Endothelial cell of umbilical vein (primary cell): ENCODE data around the gene MEX3D. TPM values are rescaled to one million over a fixed set of nuclear protein-coding genes. Genes with fewer than 3 reads are reported as not detected.

Experiments
- BruUV-seq: library from RNA; stranded (reverse); fragments of 400-500 nt; replicated peaks from 2 replicates; lab custom pipeline; 2021; lab: Mats Ljungman, UMichigan
- CTCF ChIA-PET: fragments of 300-600, 350-600 bp; sonication (Branson Sonifier 250); formaldehyde crosslinking; loops from one replicate; lab custom pipeline; 2021; ENCODE audit warnings: antibody characterized with exemption, inconsistent platforms; lab: Charles Lee
- POLR2A ChIA-PET: fragments of 300-600, 350-600 bp; sonication (Branson Sonifier 250); formaldehyde crosslinking; loops from one replicate; lab custom pipeline; 2021; ENCODE audit warnings: antibody characterized with exemption, inconsistent platforms; lab: Charles Lee
- DNase-seq: peaks from one replicate; pipeline ENCODE4 v3.0.0-alpha.2; 2011; ENCODE audit warnings: low read depth, low spot score
- FAIRE-seq: peaks from 2 replicates; lab custom pipeline; 2011; peaks lifted over from hg19 to GRCh38; lab: Jason Lieb, UNC
- H2AFZ ChIP-seq: 2 replicates; pipeline ENCODE4 v1.6.0; 2012; ENCODE audit warnings: low read depth, low read length, control low read depth, inconsistent platforms
- H3K27ac ChIP-seq: 2 replicates; pipeline ENCODE4 v1.5.1; 2011; ENCODE audit warnings: low read depth, mild to moderate bottlenecking, control low read depth, low read length, moderate library complexity; ENCODE audit not compliant: insufficient read depth
- H3K27me3 ChIP-seq, 2 experiments: 2 replicates each; pipeline versions ENCODE4 v1.6.0 to v1.6.1; 2011; ENCODE audit warnings: low read length in 2 of 2, mixed read lengths in 1 of 2; ENCODE audit not compliant: control insufficient read depth in 2 of 2, insufficient read depth in 2 of 2
- H3K36me3 ChIP-seq, 2 experiments: 2 replicates in 1 of 2; 3 replicates in 1 of 2; pipeline ENCODE4 v1.5.1; 2011; ENCODE audit warnings: low read length in 2 of 2, mild to moderate bottlenecking in 1 of 2, moderate library complexity in 1 of 2; ENCODE audit not compliant: control insufficient read depth in 2 of 2, insufficient read depth in 2 of 2; ENCODE audit errors: extremely low read depth in 1 of 2
- H3K4me1 ChIP-seq: 3 replicates; pipeline ENCODE4 v1.5.1; 2011; ENCODE audit warnings: mild to moderate bottlenecking, low read length; ENCODE audit not compliant: control insufficient read depth, insufficient read depth; ENCODE audit errors: extremely low read depth
- H3K4me2 ChIP-seq: 2 replicates; pipeline ENCODE4 v1.6.1; 2011; ENCODE audit warnings: low read length, control low read depth, mixed read lengths; ENCODE audit not compliant: insufficient read depth
- H3K4me3 ChIP-seq, 3 experiments: fragments of 200-600 bp in 1 of 3; sonication (generic), shearing (Covaris generic) in 1 of 3; replicated peaks in 1 of 3; 2 replicates each; pipeline ENCODE4 v1.5.1; 2011 to 2016; ENCODE audit warnings: control low read depth in 3 of 3, low read length in 3 of 3, mild to moderate bottlenecking in 2 of 3, inconsistent platforms in 1 of 3, low read depth in 1 of 3, moderate library complexity in 1 of 3; ENCODE audit not compliant: insufficient read depth in 1 of 3
- H3K79me2 ChIP-seq: 2 replicates; pipeline ENCODE4 v1.6.0; 2012; ENCODE audit warnings: low read length, inconsistent platforms; ENCODE audit not compliant: control insufficient read depth, insufficient read depth
- H3K9ac ChIP-seq: replicated peaks from 2 replicates; pipeline ENCODE3; 2011; ENCODE audit warnings: low read length, control low read depth; ENCODE audit not compliant: insufficient read depth; ENCODE audit errors: extremely low read depth
- H3K9me1 ChIP-seq: replicated peaks from 3 replicates; pipeline ENCODE4 v1.6.0; 2011; ENCODE audit warnings: mild to moderate bottlenecking, low read length; ENCODE audit not compliant: control insufficient read depth, insufficient read depth; ENCODE audit errors: extremely low read depth
- H3K9me3 ChIP-seq: replicated peaks from 2 replicates; pipeline ENCODE4 v1.5.1; 2012; ENCODE audit warnings: low read length, inconsistent platforms; ENCODE audit not compliant: control insufficient read depth, insufficient read depth
- H4K20me1 ChIP-seq: replicated peaks from 2 replicates; pipeline ENCODE3; 2011; ENCODE audit warnings: mild to moderate bottlenecking, low read length; ENCODE audit not compliant: control insufficient read depth, insufficient read depth; ENCODE audit errors: extremely low read depth
- CTCF ChIP-seq, 2 donors: IDR thresholded peaks; 1 replicate in 1 of 2; 2 replicates in 1 of 2; pipeline ENCODE4 v1.5.1; 2011; ENCODE audit warnings: low read length in 2 of 2, mild to moderate bottlenecking in 2 of 2, moderate library complexity in 2 of 2, control low read depth in 1 of 2, inconsistent platforms in 1 of 2, low read depth in 1 of 2; ENCODE audit not compliant: insufficient read depth in 1 of 2; ENCODE audit errors: extremely low read depth in 1 of 2
- EZH2 ChIP-seq: IDR thresholded peaks from 2 replicates; pipeline ENCODE4 v1.6.1; 2012; ENCODE audit warnings: borderline replicate concordance, low read depth, mild to moderate bottlenecking, moderate library complexity, low read length, inconsistent platforms; ENCODE audit not compliant: severe bottlenecking
- FOS ChIP-seq: IDR thresholded peaks from 2 replicates; pipeline ENCODE4 v1.6.1; 2011; ENCODE audit warnings: mild to moderate bottlenecking, low read length, moderate library complexity, borderline replicate concordance; ENCODE audit not compliant: insufficient read depth
- GATA2 ChIP-seq: IDR thresholded peaks from 2 replicates; pipeline ENCODE4 v1.7.0; 2011; ENCODE audit warnings: low read depth, mild to moderate bottlenecking, moderate library complexity, mixed read lengths, low read length; ENCODE audit not compliant: insufficient read length, insufficient read depth
- JUN ChIP-seq: IDR thresholded peaks from 2 replicates; pipeline ENCODE4 v1.6.1; 2011; ENCODE audit warnings: borderline replicate concordance, low read depth; ENCODE audit not compliant: insufficient read length, insufficient read depth
- MAX ChIP-seq: IDR thresholded peaks from 2 replicates; pipeline ENCODE4 v1.6.1; 2011; ENCODE audit not compliant: insufficient read depth, insufficient read length
- POLR2A ChIP-seq: IDR thresholded peaks from 2 replicates; pipeline ENCODE4 v1.6.1; 2012; ENCODE audit warnings: low read depth, mild to moderate bottlenecking, control low read depth, low read length
- POLR2AphosphoS5 ChIP-seq: IDR thresholded peaks from 2 replicates; pipeline ENCODE4 v1.6.1; 2012; ENCODE audit warnings: low read depth, mild to moderate bottlenecking, control low read depth, low read length, moderate library complexity; ENCODE audit not compliant: insufficient read depth
- dilution Hi-C: fragments of 300-500 bp; cut with MboI; formaldehyde crosslinking; loops from one replicate; pipeline ENCODE4 v1.15.0; 2019; ENCODE audit warnings: low sequenced_read_pairs; ENCODE audit not compliant: extremely low pct_ligation_motif_present
- intact Hi-C: fragments of 100-400 bp; cut with micrococcal nuclease; formaldehyde crosslinking; loops from one replicate; pipeline ENCODE4 v1.10.0; 2022
- polyA plus RNA-seq, 4 experiments: library from polyadenylated mRNA; depleted of rRNA in 3 of 4; stranded (reverse) in 3 of 4; unstranded in 1 of 4; fragments of >200 nt; gene quantifications; 2 replicates each; pipeline versions ENCODE4 v1.2.1 to v1.2.3, GENCODE V29; 2011 to 2012; ENCODE audit warnings: missing spikeins in 1 of 4
- total RNA-seq: library from RNA; stranded (reverse); gene quantifications from 2 replicates; pipeline ENCODE4 v1.2.3, GENCODE V29; 2021

MEX3D gene
- total and polyA plus RNA-seq, 2 donors (not counting 3 experiments of a cell fraction or from before 2014, with no cell fraction given) = 30.0 to 96.7 TPM

GRCh38 chr19:1507763-1508506 is 60.2 kb downstream of the MEX3D start:
- dilution Hi-C loops (no loop called here), intact Hi-C loops (no loop called here)
- Histone ChIP-seq H3K4me3 (peak overlapping the region in 1 of 3 experiments; percentile 26), H3K9ac (no peak overlapping the region), H3K79me2 (no peaks in the 10 kb centered on the region), H3K9me1 (no peaks in the 10 kb centered on the region), H3K27me3 (peaks cover 7 to 12% of the 10 kb centered on the region in 2 experiments), H2AFZ (peak overlapping the region; percentile 93), H3K9me3 (no peaks in the 10 kb centered on the region), H3K27ac (peak overlapping the region; percentile 4), H3K4me1 (no peaks in the 10 kb centered on the region), H4K20me1 (no peaks in the 10 kb centered on the region), H3K4me2 (peak overlapping the region; percentile 13), H3K36me3 (no peaks in the 10 kb centered on the region)
- peak; percentile 91 for DNase-seq
- TF ChIP-seq POLR2AphosphoS5 (no peak), MAX (peak; percentile 17), FOS (no peak), POLR2A (no peak), EZH2 (no peak), JUN (no peak)
- CTCF ChIA-PET = interaction anchor here (0.8 to 1.1 kb wide), 2 partner anchors 17 to 42 kb away, joined by 3 to 6 read pairs; partner anchors contain the start of gene REEP6
- FAIRE-seq = peak; percentile 96
- no TSS peak for BruUV-seq
- POLR2A ChIA-PET = no interaction called here

GRCh38 chr19:1507192-1507660 is 60.9 kb downstream of the MEX3D start:
- TF ChIP-seq POLR2AphosphoS5 (no peak), CTCF (IDR thresholded peaks at IDR 0.05; ENCODE audit: extremely low read depth in 1 of 2, insufficient read depth in 1 of 2, low read depth in 1 of 2, low read length in 2 of 2) (no peak), JUN (no peak), POLR2A (no peak), GATA2 (no peak)
- no peaks in the 10 kb centered on the region for H3K9me3 ChIP-seq
- H3K4me3 ChIP-seq = no peak overlapping the region
- H3K4me1 ChIP-seq = no peaks in the 10 kb centered on the region
- no peak overlapping the region for H3K9ac ChIP-seq
- no peaks in the 10 kb centered on the region for H3K36me3 ChIP-seq
- H3K9me1 ChIP-seq = no peaks in the 10 kb centered on the region
- intact Hi-C loops = no loop called here
- dilution Hi-C loops = no loop called here
- peak overlapping the region; percentile 44 for H2AFZ ChIP-seq
- POLR2A ChIA-PET = no interaction called here
- no peaks in the 10 kb centered on the region for H4K20me1 ChIP-seq
- CTCF ChIA-PET = no interaction called here
- DNase-seq = no peak
- H3K27me3 ChIP-seq = peaks cover 7 to 12% of the 10 kb centered on the region in 2 experiments
- no peaks in the 10 kb centered on the region for H3K79me2 ChIP-seq
- H3K27ac ChIP-seq = no peak overlapping the region
- no peak overlapping the region for H3K4me2 ChIP-seq
- BruUV-seq = no TSS peak
- FAIRE-seq = no peak
